Activated B cell treated with CpG ODN at 0.5 μM for 24 hours (primary cell): Measurements from ENCODE around the gene LMNTD2. TPM values are rescaled to one million over a fixed set of nuclear protein-coding genes. Genes with fewer than 3 reads are reported as not detected.

Source experiments
- ATAC-seq: fragments of 200-7000 bp; cut with Tn5 transposase; one replicate; pipeline ENCODE4 v1.10.0; 2021; ENCODE audit warnings: low read depth, mild to moderate bottlenecking, moderate library complexity
- CTCF ChIA-PET: fragments of 350-600 bp; sonication (Branson Sonifier 250); formaldehyde crosslinking; loops from one replicate; lab custom pipeline; 2021; ENCODE audit warnings: antibody characterized with exemption; lab: Charles Lee
- POLR2A ChIA-PET: fragments of 350-600 bp; sonication (Branson Sonifier 250); formaldehyde crosslinking; loops from one replicate; lab custom pipeline; 2021; ENCODE audit warnings: antibody characterized with exemption; lab: Charles Lee
- DNase-seq: peaks from one replicate; pipeline ENCODE4 v3.0.0; 2022
- H3K27ac Mint-ChIP-seq: one replicate; pipeline ENCODE4 v1.8.0; 2020; ENCODE audit warnings: mixed read lengths
- H3K27me3 Mint-ChIP-seq: one replicate; pipeline ENCODE4 v1.8.0; 2021; ENCODE audit warnings: mixed read lengths
- H3K36me3 Mint-ChIP-seq: one replicate; pipeline ENCODE4 v1.8.0; 2021; ENCODE audit warnings: low read depth, mixed read lengths
- H3K4me1 Mint-ChIP-seq: one replicate; pipeline ENCODE4 v1.8.0; 2021; ENCODE audit warnings: mixed read lengths
- H3K4me3 Mint-ChIP-seq: one replicate; pipeline ENCODE4 v1.8.0; 2020; ENCODE audit warnings: mild to moderate bottlenecking, mixed read lengths
- H3K9me3 Mint-ChIP-seq: one replicate; pipeline ENCODE4 v1.8.0; 2020; ENCODE audit warnings: mixed read lengths
- intact Hi-C: fragments of 100-400 bp; cut with micrococcal nuclease; formaldehyde crosslinking; loops from one replicate; pipeline ENCODE4 v1.15.1; 2024
- total RNA-seq: library from RNA; stranded (reverse); gene quantifications from 2 replicates; pipeline ENCODE4 v1.2.3, GENCODE V29; 2022
- TF ChIP-seq, protein P1 (sequence below): fragments of 200-600 bp; IDR thresholded peaks from one replicate; pipeline ENCODE4 v1.8.0; 2022; ENCODE audit warnings: antibody characterized with exemption, mild to moderate bottlenecking

LMNTD2 gene
- total RNA-seq, 1 donor from 2014 or later = 8.6 TPM

DNA sequence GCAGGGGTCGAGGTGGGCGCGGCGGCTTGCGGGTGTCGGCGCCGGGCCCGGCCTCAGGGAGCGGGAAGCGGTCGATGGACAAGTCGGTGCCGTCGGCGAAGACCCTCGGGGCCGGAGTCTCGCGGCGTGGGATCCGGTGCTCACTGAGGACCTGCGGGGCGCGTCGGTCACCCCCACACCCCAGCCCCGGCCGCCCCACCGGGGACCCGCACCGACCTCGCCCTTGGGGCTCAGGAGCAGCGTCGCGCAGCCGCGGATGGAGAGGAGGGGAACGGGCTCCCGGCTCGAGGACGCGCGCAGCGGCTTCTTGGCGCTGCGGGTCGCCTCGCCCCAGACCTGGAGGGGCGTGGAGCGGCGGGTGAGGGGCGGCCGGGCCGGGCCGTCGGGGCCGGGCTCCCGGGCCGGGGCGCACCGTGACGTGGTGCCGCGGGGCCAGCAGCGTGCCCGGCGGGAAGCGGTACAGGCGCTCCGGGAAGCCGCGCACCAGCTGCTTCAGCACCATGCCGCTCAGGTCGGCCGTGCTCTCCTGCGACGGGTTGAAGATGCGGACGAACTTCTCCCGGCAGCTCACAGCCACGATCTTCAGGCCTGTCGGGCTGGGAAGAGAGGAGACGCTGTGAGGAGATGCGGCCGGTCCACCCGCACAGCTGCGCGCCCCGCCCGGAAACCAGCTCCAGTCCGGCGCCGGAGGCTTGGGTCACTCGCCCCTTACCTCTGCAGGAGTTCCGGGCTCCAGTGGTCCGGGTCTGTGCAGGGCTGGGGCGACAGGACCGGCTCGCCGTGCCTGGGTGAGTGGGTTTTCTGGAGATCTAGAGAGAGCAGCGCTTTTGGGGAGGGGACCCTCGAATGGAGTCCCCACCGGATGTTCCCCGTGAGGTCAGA, 4.5 kb downstream of the LMNTD2 start:
- Mint-ChIP-seq H3K4me1 (peaks cover 11% of the 10 kb centered on the region), H3K4me3 (peak overlapping the region; percentile 53), H3K27ac (no peak overlapping the region), H3K27me3 (no peaks in the 10 kb centered on the region), H3K9me3 (no peaks in the 10 kb centered on the region), H3K36me3 (no peaks in the 10 kb centered on the region)
- TF ChIP-seq, protein P1, sequence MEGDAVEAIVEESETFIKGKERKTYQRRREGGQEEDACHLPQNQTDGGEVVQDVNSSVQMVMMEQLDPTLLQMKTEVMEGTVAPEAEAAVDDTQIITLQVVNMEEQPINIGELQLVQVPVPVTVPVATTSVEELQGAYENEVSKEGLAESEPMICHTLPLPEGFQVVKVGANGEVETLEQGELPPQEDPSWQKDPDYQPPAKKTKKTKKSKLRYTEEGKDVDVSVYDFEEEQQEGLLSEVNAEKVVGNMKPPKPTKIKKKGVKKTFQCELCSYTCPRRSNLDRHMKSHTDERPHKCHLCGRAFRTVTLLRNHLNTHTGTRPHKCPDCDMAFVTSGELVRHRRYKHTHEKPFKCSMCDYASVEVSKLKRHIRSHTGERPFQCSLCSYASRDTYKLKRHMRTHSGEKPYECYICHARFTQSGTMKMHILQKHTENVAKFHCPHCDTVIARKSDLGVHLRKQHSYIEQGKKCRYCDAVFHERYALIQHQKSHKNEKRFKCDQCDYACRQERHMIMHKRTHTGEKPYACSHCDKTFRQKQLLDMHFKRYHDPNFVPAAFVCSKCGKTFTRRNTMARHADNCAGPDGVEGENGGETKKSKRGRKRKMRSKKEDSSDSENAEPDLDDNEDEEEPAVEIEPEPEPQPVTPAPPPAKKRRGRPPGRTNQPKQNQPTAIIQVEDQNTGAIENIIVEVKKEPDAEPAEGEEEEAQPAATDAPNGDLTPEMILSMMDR = no peak
- intact Hi-C loops = loop anchor here (1.0 kb wide), 6 partner anchors 19 to 209 kb away; partner anchors contain the start of genes LRRC56 and PHRF1
- CTCF ChIA-PET = interaction anchor here (0.9 to 2.2 kb wide), 8 partner anchors 8 to 167 kb away, joined by 3 to 24 read pairs (median 4); partner anchors contain the start of gene PHRF1
- DNase-seq (no peak), ATAC-seq (no peak)
- POLR2A ChIA-PET = interaction anchor here (0.6 to 3.4 kb wide), 13 partner anchors 10 to 193 kb away, joined by 3 to 22 read pairs (median 7); partner anchors contain the start of genes DEAF1, HRAS, IRF7 and LRRC56

DNA sequence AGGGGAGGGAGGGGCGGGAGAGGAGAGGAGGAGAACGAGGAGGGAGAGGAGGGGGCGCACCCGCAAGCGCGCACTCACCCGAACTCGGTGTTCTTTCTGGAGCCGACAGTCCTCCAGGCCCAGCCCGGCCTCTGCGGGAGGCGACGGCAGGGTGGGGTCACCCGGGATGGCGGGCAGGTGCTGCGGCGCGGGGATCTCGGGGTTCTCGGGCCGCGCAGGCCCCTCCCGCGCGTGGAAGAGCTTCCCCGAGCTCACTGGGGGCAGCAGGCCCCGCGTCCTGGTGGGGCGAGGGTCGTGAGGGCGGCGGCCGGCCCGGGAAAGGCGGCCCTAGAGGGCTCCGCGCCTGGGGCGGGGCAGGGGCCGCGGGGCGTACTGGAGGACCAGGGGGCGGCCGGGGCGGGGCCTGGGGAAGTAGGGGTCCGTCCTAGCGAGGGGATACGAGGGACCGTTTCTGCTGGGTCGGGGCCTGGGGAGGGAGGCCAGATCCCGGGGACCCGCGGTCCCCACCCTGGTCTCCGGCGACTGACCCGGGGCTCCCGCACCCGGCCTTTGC, 5.2 kb downstream of the LMNTD2 start:
- DNase-seq = peak; percentile 41
- Mint-ChIP-seq H3K27me3 (no peaks in the 10 kb centered on the region), H3K4me1 (peaks cover 9% of the 10 kb centered on the region), H3K27ac (no peak overlapping the region), H3K9me3 (no peaks in the 10 kb centered on the region), H3K4me3 (no peak overlapping the region), H3K36me3 (no peaks in the 10 kb centered on the region)
- POLR2A ChIA-PET = interaction anchor here (0.6 to 3.4 kb wide), 16 partner anchors 14 to 348 kb away, joined by 3 to 22 read pairs (median 8); partner anchors contain the start of genes BET1L, DEAF1, HRAS and IRF7
- intact Hi-C loops = loop anchor here (1.0 kb wide), 6 partner anchors 18 to 210 kb away; partner anchors contain the start of genes LRRC56 and PHRF1
- CTCF ChIA-PET = interaction anchor here (0.8 to 2.2 kb wide), 11 partner anchors 8 to 168 kb away, joined by 3 to 24 read pairs (median 4); partner anchors contain the start of genes PHRF1 and TMEM80
- TF ChIP-seq, protein P1 = no peak
- ATAC-seq = peak; percentile 13

DNA sequence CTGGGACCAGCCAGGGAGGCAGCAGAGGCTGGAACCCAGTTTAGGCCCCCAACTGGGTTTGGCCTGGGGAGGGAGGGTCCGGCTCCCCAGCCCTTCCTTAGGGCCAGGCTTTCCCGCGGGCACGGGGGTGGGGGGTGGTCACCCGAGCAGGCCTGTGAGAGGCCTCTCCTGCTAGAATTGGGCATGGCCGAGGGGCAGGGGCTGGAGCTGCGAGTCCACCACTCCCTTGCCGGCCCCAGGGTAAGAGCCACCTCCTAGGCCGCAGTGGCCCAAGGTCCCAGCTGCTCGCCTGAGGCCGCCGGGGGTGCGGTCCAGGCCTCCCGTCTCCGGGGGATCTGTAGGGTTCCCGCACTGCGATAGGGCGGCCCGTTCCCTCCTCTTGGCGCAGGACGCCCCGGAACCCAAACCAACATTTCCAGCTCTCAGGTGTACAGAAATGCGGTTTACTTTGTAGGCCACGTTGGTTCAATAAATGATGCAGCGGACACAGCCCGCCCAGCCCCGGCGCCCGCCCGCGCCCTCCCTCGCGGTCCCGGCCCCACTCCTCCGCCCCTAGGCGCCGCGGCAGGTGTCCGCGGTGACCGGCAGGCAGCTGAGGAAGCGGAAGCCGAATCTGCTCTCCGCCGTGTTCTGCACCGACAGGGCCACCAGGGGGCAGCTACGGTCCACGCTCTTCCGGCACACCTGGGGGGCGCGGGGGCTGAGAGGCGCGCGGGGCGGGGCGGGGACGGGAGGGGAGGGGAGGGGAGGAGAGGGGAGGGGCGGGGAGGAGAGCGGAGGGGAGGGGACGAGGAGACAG, 5.9 kb downstream of the LMNTD2 start:
- no peaks in the 10 kb centered on the region for H3K27me3 Mint-ChIP-seq
- no peaks in the 10 kb centered on the region for H3K36me3 Mint-ChIP-seq
- intact Hi-C loops = loop anchor here (1.0 kb wide), 6 partner anchors 17 to 211 kb away; partner anchors contain the start of genes LRRC56 and PHRF1
- peaks cover 2% of the 10 kb centered on the region for H3K4me1 Mint-ChIP-seq
- ChIA-PET CTCF (interaction anchor here (0.6 to 2.2 kb wide), 14 partner anchors 9 to 172 kb away, joined by 3 to 24 read pairs (median 4); partner anchors contain the start of genes PHRF1 and TMEM80), POLR2A (interaction anchor here (0.6 to 3.4 kb wide), 15 partner anchors 14 to 347 kb away, joined by 3 to 22 read pairs (median 6); partner anchors contain the start of genes BET1L, DEAF1, GATD1 and HRAS)
- DNase-seq (peak; percentile 70), ATAC-seq (peak; percentile 93)
- H3K4me3 Mint-ChIP-seq = peak overlapping the region; percentile 24
- TF ChIP-seq, protein P1 = no peak
- H3K9me3 Mint-ChIP-seq = no peaks in the 10 kb centered on the region
- no peak overlapping the region for H3K27ac Mint-ChIP-seq

DNA sequence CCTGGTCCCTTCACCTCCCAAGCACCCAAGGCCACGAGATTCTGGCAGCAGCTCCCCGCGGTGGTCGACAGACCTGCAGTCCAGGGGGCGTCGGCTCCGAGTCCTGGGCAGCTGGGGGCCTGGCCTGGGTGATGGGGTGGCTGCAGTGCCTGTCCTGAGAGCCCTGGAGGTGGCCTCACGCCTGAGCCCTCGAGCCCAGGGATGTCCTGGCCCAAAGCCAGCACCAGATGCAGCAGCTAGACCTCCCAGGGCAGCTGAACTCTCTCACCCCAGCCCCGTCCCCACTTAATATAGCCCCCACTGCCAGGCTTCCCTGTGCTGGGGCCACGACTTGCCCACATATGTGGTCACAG, 6.6 kb downstream of the LMNTD2 start:
- no peaks in the 10 kb centered on the region for H3K27me3 Mint-ChIP-seq
- H3K36me3 Mint-ChIP-seq = no peaks in the 10 kb centered on the region
- TF ChIP-seq, protein P1 = no peak
- peaks cover 2% of the 10 kb centered on the region for H3K4me1 Mint-ChIP-seq
- ChIA-PET POLR2A (interaction anchor here (1.5 to 3.4 kb wide), 3 partner anchors 22 to 172 kb away, joined by 10 to 22 read pairs (median 15); partner anchors contain the start of genes DEAF1, PHRF1 and TMEM80), CTCF (interaction anchor here (0.9 to 2.2 kb wide), 5 partner anchors 20 to 169 kb away, joined by 3 to 24 read pairs (median 3); partner anchors contain the start of gene PHRF1)
- DNase-seq (no peak), ATAC-seq (no peak)
- H3K9me3 Mint-ChIP-seq = no peaks in the 10 kb centered on the region
- H3K4me3 Mint-ChIP-seq = no peak overlapping the region
- intact Hi-C loops = no loop called here
- H3K27ac Mint-ChIP-seq = no peak overlapping the region
